SU-DHL-6 (cell line): Measurements from ENCODE around the gene RAB3GAP2.
"Not testable (repeated sequence)": the region's sequence is repeated elsewhere in the genome, so short reads cannot be mapped to it uniquely, and the experiment has no call there.

Source experiments
- H2AFZ ChIP-seq: fragments of 200-600 bp; sonication (generic); 2 replicates; pipeline ENCODE4 v1.6.1; 2014; ENCODE audit warnings: low read depth, mild to moderate bottlenecking, moderate library complexity, mixed read lengths, antibody characterized with exemption, low read length; ENCODE audit not compliant: severe bottlenecking
- H3F3A ChIP-seq: fragments of 200-600 bp; shearing (Covaris generic); 2 replicates; pipeline ENCODE4 v1.6.0; 2016; ENCODE audit warnings: antibody characterized with exemption, mild to moderate bottlenecking; ENCODE audit not compliant: insufficient read depth
- H3K27ac ChIP-seq: fragments of 200-600 bp; sonication (generic); 2 replicates; pipeline ENCODE4 v1.5.1; 2016; ENCODE audit warnings: low read depth, mild to moderate bottlenecking, low read length, moderate library complexity, mixed read lengths
- H3K27me3 ChIP-seq: fragments of 200-600 bp; sonication (generic), shearing (Covaris generic); 2 replicates; pipeline ENCODE4 v1.6.0; 2014; ENCODE audit warnings: mild to moderate bottlenecking, low read length
- H3K36me3 ChIP-seq: fragments of 200-600 bp; sonication (generic); 2 replicates; pipeline ENCODE4 v1.6.1; 2014; ENCODE audit warnings: mild to moderate bottlenecking, low read length, mixed read lengths
- H3K4me2 ChIP-seq: fragments of 300-600, 200-600 bp; shearing (Covaris generic), sonication (generic); 2 replicates; pipeline ENCODE4 v1.6.0; 2014; ENCODE audit warnings: low read length, low read depth, mild to moderate bottlenecking; ENCODE audit not compliant: poor library complexity, severe bottlenecking
- H3K4me3 ChIP-seq: fragments of 200-600 bp; sonication (generic); 2 replicates; pipeline ENCODE4 v1.5.1; 2014; ENCODE audit warnings: antibody characterized with exemption, low read length, mild to moderate bottlenecking, mixed read lengths; ENCODE audit not compliant: insufficient read depth, poor library complexity, severe bottlenecking
- H3K79me2 ChIP-seq: fragments of 200-600 bp; sonication (generic); 2 replicates; pipeline ENCODE4 v1.6.1; 2014; ENCODE audit warnings: mild to moderate bottlenecking, low read length, moderate library complexity; ENCODE audit not compliant: insufficient read depth
- H3K9ac ChIP-seq: fragments of 200-600 bp; sonication (generic); 2 replicates; pipeline ENCODE4 v1.7.0; 2014; ENCODE audit warnings: mild to moderate bottlenecking, low read length
- H3K9me2 ChIP-seq: fragments of 200-600 bp; sonication (generic); replicated peaks from 2 replicates; pipeline ENCODE4 v1.6.1; 2014; ENCODE audit warnings: low read length; ENCODE audit not compliant: insufficient read depth
- H3K9me3 ChIP-seq: fragments of 200-600 bp; sonication (generic); 2 replicates; pipeline ENCODE4 v1.6.1; 2014; ENCODE audit warnings: low read length, mixed read lengths; ENCODE audit not compliant: insufficient read depth
- H4K20me1 ChIP-seq: fragments of 200-600 bp; sonication (generic); 2 replicates; pipeline ENCODE4 v1.6.1; 2014; ENCODE audit warnings: low read depth, mild to moderate bottlenecking, antibody characterized with exemption, low read length, moderate library complexity, mixed read lengths
- CTCF ChIP-seq: fragments of 200-600 bp; sonication (generic); IDR thresholded peaks from one replicate; pipeline ENCODE4 v1.5.1; 2017; ENCODE audit warnings: antibody characterized with exemption, mild to moderate bottlenecking, low read length, moderate library complexity; ENCODE audit not compliant: insufficient read depth, poor library complexity, severe bottlenecking
- EZH2phosphoT487 ChIP-seq: fragments of 200-600 bp; sonication (generic), shearing (Covaris generic); conservative IDR thresholded peaks from 2 replicates; pipeline ENCODE4 v1.6.1; 2018; ENCODE audit warnings: mild to moderate bottlenecking, antibody characterized with exemption, low read length, moderate library complexity, mixed read lengths

The RAB3GAP2 gene

DNA sequence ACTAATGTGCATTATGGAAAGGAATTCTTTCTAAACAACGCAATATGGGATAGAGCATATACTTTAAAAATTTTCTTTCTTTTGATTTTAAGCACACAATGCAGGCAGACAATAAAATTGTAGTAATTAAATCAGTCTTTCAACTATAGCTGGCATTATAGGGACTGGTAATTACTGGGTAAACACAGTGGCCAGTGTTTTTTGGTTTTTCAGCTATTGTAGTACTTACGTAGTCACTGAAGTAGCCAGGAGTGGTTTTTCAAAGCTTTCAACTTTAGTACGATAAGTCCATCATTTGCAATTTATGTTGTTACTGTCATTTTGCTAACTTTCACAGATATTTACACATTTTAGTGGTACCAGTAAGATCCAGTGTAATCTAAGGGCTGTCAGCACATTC, 50.6 kb downstream of the RAB3GAP2 start:
- Histone ChIP-seq H3K9ac (peak overlapping the region; percentile 39), H3K27ac (peak overlapping the region; percentile 94), H3K36me3 (no peaks in the 10 kb centered on the region), H3K27me3 (no peaks in the 10 kb centered on the region), H3K4me3 (peak overlapping the region; percentile 30), H3K79me2 (peaks cover 74% of the 10 kb centered on the region), H3K4me2 (peak overlapping the region; percentile 75), H3K9me3 (no peaks in the 10 kb centered on the region), H3F3A (peaks cover 53% of the 10 kb centered on the region), H3K9me2 (no peaks in the 10 kb centered on the region), H2AFZ (no peak overlapping the region), H4K20me1 (no peaks in the 10 kb centered on the region)
- TF ChIP-seq CTCF, result no peak
- TF ChIP-seq EZH2phosphoT487, result no peak

DNA sequence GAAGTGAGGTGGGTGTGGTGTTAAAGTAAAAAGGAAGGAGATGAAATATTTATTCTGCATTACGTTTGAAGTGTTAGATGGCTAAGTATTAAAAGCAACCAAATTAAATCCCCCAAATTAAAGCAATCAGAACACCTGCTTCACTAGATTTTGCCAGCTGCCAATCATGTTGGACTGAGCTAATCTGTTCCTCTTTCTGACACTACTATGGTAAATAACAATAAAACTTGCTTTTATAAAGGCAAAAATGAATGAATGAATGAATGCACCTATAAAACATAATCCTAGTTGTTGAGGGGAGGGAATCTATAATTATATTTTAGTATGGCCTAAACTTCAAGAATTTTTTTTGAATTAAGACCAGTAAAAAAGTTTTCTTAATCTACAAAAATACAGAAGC, 51.0 kb downstream of the RAB3GAP2 start:
- no peak overlapping the region for H2AFZ ChIP-seq
- H3K4me3 ChIP-seq, result peak overlapping the region; percentile 31
- peak overlapping the region; percentile 94 for H3K27ac ChIP-seq
- peak overlapping the region; percentile 75 for H3K4me2 ChIP-seq
- peaks cover 53% of the 10 kb centered on the region for H3F3A ChIP-seq
- TF ChIP-seq EZH2phosphoT487, result no peak
- no peak for TF ChIP-seq CTCF
- H3K79me2 ChIP-seq, result peaks cover 74% of the 10 kb centered on the region
- no peaks in the 10 kb centered on the region for H3K9me3 ChIP-seq
- peak overlapping the region; percentile 46 for H3K9ac ChIP-seq
- no peaks in the 10 kb centered on the region for H4K20me1 ChIP-seq
- H3K27me3 ChIP-seq, result no peaks in the 10 kb centered on the region
- no peaks in the 10 kb centered on the region for H3K9me2 ChIP-seq
- 0 out of 2 replicates have a peak, but pooled peaks cover 1% of the 10 kb centered on the region for H3K36me3 ChIP-seq

DNA sequence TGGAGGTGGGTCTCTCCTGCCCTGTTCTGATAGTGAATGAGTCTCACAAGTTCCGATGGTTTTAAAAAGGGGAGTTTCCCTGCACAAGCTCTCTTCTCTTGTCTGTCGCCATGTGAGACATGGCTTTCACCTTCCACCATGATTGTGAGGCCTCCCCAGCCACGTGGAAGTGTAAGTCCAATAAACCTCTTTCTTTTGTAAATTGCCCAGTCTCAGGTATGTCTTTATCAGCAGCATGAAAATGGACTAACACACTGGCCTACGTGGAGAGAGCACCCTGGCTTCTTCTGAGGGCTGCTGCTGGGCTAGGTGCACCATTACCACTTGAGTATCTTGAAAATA, 51.6 kb downstream of the RAB3GAP2 start:
- H3K9me2 ChIP-seq, result not testable (repeated sequence)
- H3K9ac ChIP-seq, result peak overlapping the region; percentile 46

DNA sequence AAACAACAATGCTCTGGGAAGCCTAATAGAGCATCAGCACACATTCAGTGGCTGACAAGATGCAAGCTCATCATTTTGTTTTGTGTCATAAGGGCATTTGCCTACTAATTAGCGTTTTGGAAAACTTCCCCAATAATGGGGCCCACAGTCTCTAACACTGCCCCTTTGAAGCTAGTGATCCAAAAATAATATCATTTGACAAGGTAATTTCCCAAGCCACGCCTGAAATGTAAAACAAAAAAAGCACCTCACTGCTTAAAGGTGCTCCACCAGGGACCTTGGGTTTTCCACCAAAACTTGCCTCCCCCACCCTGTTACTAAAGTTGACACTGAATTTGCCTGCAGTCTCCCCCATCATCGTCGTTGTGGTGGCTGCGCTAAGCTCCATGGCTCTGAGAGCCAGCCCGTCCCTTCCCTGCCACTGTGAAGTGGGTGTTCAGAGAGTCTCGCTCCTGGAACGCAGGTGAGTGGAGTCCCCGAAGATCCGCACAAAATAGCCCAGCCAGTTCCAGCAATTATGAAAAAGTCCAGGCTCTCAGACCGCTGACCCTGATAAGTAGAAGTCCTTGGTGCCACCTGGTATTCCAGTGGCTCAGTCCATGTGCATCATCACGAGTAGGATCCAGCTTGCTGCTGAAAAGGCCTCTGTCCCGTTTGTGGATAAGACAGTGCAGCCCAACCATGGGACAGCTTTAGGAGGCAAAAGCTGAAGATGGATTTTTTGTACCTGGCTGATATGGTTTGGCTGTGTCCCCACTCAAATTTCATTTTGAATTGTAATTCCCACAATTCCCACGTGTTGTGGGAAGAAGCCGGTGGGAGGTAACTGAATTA, 52.2 kb downstream of the RAB3GAP2 start:
- Histone ChIP-seq H4K20me1 (no peaks in the 10 kb centered on the region), H3K79me2 (peaks cover 75% of the 10 kb centered on the region), H3K27me3 (no peaks in the 10 kb centered on the region), H3K4me2 (peak overlapping the region; percentile 75), H2AFZ (no peak overlapping the region), H3K27ac (peak overlapping the region; percentile 94), H3K9me2 (no peaks in the 10 kb centered on the region), H3F3A (peaks cover 53% of the 10 kb centered on the region), H3K36me3 (peaks cover 5% of the 10 kb centered on the region; the same call in 1 of the 2 replicates), H3K9me3 (no peaks in the 10 kb centered on the region), H3K4me3 (peak overlapping the region; percentile 31), H3K9ac (peak overlapping the region; percentile 46)
- TF ChIP-seq CTCF (no peak), EZH2phosphoT487 (no peak)

More for the DNA sequence above, 51.6 kb downstream of the RAB3GAP2 start:
- H3K9me3 ChIP-seq, H3K27me3 ChIP-seq, H4K20me1 ChIP-seq, H2AFZ ChIP-seq, H3K36me3 ChIP-seq: not testable (repeated sequence)
- H3K4me3 ChIP-seq, result peak overlapping the region; percentile 31
- H3K4me2 ChIP-seq, result peak overlapping the region; percentile 75
- H3F3A ChIP-seq, result peaks cover 53% of the 10 kb centered on the region
- peak overlapping the region; percentile 94 for H3K27ac ChIP-seq
- peaks cover 75% of the 10 kb centered on the region for H3K79me2 ChIP-seq
